NCI-H774 (cell line): ENCODE results near the gene MAEL.

Source experiments
- DNase-seq: peaks from one replicate; lab custom pipeline; 2025; lab: John Stamatoyannopoulos, UW

MAEL gene

DNA sequence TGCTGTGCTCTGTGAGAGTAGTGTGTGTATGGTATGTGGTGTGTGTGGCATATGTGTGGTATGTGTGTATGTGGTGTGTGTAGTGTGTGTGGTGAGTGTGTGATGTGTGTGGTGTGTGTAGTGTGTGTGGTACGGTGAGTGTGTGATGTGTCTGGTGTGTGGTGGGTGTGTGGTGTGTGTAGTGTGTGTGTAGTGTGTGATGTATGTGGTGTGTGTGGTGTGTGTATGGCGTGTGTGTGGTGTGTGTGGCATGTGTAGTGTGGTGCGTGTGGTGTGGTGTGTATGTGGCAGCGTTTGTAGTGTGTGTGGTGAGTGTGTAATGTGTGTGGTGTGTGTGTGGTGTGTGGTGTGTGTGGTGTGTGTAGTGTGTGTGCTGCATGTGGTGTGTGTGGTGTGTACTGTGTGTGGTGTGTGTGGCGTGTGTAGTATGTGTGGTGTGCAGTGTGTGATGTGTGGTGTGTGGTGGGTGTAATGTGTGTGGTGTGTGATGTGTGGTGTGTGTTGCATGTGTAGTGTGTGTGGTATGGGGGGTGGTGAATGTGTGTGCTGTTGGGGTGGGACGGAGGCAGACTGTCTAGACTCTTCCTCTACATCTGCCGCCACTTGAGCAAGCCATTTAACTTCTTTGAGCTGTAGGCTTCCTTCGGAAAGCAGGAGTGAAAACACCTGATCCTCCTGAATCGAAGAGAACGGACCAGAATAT, 67.6 kb downstream of the MAEL start:
- no peak for DNase-seq

DNA sequence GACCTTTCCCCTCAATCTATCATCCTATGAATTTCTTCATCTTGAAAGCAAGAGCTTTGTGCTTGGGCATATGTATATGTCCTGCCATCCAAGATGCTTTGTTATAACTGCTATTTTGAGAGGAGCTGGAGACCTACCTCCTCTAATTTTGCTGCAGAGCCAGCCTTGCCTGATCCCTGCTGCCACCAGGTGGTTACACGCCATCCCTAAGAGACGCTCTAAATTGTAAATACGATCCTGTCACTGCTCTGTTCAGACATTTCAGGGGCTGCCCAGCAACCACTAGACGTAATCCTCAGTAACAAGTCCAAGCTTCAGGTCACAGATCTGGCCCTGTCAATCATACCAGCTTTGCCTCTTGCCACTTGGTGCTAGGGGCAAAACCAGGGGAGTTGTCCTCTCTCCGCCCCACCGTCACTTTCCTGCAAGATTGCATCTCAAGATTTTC, 68.2 kb downstream of the MAEL start:
- peak; percentile 74 for DNase-seq

DNA sequence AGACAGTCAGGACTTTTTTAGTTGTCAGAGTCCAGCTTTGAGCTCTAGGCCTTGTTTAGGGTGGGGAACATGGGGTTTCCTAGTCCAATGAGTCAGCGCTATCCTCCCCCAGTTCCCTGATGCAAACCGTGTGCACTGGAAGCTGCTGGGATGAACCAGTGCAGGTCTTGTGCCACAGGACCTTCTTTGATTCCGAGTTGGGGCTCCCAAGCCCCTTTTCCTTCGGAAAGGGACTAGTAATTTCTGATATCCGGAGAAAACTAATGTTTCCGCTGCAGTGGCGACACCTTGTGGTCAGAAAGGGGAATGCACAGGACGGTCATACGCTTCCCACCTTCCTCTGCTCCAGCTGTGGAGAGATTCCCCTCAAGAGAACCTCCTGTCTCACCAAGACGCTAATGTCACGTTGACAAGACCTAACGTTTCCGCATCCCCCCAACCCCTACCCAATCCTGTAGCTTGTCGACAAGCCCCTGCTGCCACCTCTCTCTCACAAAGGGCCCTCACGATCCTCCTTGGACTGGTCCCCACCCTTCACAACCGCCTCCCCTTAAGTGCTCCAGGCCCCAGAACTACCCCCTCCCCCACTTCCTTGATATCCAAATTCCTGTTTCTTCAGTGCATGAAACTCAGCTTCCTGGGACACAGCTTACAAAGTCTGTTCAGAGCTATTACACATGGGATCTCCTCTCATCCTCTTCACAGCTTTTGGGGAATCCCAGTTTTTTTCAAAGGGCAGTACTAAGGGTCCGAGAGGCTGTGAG, 70.1 kb downstream of the MAEL start:
- DNase-seq: peak; percentile 60

DNA sequence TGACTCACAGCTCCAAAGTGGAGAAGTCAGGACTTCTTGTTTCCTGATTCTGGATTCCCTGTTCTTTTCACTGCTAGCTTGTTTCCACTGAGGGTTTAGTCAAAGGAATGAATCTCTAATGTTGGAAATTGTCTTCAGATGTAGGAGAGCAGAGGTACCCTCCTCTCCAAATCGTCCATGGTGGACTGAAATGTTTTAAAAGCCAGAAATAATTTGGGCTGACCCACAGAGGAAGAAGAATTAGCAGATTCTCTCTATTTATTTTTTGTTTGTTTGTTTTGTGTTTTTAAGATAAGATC, 70.7 kb downstream of the MAEL start:
- DNase-seq: no peak

DNA sequence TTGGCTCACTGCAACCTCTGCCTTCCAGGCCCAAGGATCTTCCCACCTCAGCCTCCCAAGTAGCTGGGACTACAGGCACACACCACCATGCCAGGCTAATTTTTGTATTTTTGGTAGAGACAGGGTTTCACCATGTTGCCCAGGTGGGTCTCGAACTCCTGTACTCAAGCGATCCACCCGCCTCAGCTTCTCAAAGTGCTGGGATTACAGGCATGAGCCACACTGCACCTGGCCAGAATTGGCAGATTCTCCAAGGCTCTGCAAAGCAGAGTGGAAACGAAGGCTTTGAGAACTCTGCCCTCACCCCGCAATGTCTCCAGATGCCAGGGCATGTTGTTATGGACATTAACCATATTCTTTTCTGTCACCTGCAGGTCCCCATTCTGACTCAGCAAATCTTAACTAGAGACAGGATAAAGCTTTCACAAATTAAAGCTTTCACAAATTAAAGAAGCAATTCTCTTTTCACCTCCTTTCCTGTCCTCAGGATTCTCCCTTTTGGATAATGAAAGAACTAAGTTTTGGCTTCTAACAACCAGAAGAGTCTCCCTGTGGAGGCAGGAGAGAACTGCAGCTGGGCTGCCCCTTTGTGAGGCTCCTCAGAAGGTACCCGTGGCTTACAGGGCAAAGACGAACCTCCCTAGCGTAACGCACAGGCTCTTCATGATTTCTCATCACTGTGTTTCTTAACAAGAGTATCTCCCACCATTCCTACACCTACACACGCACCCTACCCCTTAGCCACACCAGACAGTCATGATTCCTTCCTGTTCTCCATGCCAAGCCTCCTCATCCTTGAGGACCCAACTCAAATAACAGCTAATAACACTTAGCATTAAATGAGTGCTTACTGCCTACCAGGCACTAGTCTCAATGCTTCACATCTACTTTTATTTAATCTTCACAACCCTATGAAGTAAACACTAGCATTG, 71.3 kb downstream of the MAEL start:
- no peak for DNase-seq

DNA sequence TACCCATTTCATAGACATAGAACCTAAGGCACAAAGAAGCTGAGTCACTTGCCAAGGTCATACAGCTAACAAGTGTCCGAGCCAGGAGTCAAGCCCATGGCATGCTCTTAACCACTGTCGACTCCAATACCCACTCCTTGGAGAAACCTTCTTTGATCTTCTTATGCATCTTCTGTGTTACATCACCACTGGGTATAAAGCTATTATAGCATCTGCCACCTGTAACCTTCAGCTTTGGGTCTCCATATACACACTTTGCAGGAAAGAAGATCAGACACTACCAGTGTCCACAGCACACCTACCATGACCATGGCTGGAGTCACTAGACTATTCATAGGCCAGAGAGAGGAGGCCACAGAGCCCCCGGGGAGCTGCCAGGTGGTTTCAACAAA, 72.0 kb downstream of the MAEL start:
- DNase-seq: no peak

DNA sequence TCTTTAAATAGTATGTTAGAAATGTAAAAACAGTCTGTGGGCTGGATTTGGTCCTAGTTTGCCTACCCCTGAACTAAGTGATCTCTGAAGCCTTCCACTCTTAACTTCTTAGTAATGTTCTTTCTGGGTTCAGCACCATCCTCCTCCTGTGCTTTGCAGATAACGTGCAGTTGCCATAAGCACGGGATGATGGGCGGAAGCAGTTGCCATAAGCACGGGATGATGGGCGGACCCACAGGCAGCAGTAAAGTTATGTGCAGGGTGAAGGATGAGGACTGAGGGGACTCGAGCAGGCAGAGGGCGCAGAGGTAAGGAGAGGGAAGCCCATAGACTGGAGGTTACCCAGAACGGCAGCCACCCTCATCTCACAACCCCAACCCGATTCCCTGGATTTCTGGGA, 75.5 kb downstream of the MAEL start:
- DNase-seq: no peak

DNA sequence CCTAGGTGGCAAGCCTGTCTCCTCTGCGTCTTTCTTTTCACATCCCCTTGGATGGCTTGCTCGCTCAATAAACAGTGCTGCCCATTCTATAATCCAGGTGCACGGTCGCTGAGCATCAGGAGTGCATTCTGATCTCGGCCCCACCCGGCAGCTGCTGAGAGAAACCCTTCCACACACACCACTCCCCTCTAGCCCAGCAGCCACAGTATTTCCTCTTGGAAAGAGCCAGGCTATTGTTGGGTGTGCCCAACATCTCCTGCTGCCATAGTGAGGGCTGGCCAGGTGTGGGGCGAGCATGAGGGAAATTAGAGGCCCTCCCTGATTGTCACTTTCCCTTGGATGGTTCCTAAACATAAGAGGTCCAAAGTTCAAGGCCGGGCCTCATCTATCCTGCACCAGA, 76.4 kb downstream of the MAEL start:
- no peak for DNase-seq

DNA sequence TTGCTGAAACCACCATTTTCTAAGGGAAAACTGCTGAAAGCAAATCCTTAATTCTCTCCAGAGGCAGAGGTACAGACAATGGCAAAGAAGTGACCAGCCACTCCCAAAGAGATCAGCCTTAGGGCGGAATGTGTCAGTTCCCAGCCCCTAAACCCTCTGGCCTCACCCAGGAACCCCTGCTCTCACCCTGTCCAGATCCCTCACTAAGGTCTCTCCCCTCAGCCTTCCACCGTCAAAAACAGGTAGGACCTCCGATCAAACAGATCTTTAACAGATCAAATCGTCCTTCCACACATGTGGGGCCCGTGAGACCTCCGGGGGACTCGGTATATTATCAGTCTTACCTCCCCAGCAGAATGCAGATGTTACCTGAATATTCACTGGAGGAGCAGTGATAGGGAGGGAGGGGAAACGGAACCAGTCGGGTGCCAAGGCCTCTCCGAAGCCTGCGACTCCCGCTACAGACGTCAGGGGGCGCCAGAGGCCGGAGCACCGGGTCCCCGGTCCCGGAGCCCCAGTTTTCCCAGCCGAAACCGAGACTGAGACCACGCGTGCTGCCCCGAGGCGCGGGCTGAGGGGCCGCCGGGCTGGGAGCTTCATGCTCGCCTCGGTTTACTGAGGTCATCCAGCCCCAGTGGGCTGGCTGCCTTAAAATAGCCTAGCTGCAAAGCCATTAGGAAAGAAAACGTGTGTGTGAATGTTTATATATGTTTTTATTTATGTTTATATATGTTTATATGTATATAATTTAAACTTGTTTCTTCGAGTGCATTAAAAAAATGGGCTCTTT, 77.4 kb downstream of the MAEL start:
- peak; percentile 64 for DNase-seq

DNA sequence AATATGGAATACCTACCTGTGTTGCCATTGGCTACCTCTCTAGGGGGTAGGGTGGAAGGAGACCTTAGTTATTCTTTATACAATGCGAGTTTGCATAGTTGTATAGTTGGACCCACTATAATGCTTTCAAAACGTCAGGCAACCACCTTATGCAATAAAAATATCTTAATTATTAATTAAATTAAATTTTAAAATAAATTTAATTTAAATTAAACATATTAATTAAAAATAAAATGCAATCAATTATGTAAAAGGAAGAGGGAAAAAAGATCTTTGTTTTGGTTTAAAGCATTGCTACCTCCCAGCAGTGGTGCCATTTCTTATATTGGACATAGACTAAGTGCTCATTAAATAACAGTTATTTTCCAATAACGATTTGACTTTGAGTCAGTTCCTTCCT, 78.8 kb downstream of the MAEL start:
- DNase-seq: no peak

DNA sequence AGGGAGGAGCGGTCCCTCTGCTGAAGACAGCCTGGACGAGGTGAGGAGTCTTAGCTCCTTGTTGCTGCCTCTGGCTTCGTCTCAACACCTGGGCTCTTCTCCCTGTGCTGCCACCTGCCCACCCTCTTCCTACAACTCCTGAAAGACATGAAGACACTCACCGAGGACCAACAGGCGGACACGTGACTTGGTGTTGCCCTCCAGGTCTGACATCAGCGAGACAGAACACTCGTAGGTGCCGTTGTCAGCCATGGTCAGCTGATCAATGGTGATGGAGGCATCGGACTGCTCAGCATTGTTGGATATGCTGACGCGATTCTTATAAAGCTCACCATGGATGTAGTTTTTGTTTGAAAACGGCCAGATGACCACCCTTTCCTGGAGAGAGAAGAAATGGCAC, 79.7 kb downstream of the MAEL start:
- DNase-seq: no peak

DNA sequence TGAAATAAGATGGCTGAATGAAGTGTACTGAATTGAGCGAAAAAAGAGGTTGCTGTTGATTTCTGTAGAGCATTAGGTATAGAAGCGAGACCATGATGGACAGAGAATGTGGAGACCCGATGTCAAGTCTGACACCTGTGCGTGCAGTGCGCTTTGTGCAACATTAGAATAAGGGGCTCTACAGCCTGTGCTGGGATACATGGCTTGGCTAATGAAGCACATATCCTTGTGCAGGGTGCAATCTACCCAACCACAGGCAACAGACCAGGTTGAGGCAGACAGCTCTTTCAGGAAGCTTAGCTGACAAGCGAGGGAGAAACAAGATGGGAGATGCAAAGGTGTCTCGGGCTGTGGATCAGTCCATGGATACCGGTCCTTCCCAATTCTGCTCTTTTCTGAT, 82.2 kb downstream of the MAEL start:
- DNase-seq: no peak
